GM12878 (cell line): ENCODE measurements around the gene CLMP. TPM values are rescaled to one million over a fixed set of nuclear protein-coding genes. Genes with fewer than 3 reads are reported as not detected.

Experiments
- ATAC-seq: fragments of 200-7000 bp; cut with Tn5 transposase; 3 replicates; pipeline ENCODE4 v1.9.1; 2020; ENCODE audit warnings: mild to moderate bottlenecking, moderate library complexity
- BruUV-seq: library from RNA; stranded (reverse); fragments of 400-500 nt; replicated peaks from 2 replicates; lab custom pipeline; 2021; lab: Mats Ljungman, UMichigan
- CTCF ChIA-PET: fragments of 300-600 bp; sonication (Branson Sonifier 250); formaldehyde crosslinking; extraction: SDS; loops from one replicate; lab custom pipeline; 2021; ENCODE audit warnings: inconsistent platforms; lab: Yijun Ruan, JAX
- POLR2A ChIA-PET: fragments of 350-600 bp; formaldehyde crosslinking; extraction: SDS; loops from one replicate; lab custom pipeline; 2021; ENCODE audit warnings: inconsistent platforms; lab: Charles Lee
- RAD21 ChIA-PET: fragments of 300-600 bp; sonication (Branson Sonifier 250); formaldehyde crosslinking; loops from one replicate; lab custom pipeline; 2023; ENCODE audit warnings: antibody characterized with exemption; ENCODE audit not compliant: unreplicated experiment; lab: Charles Lee
- SMC1A ChIA-PET: fragments of 300-600 bp; sonication (Branson Sonifier 250); formaldehyde crosslinking; loops from one replicate; lab custom pipeline; 2023; ENCODE audit not compliant: unreplicated experiment, uncharacterized antibody; lab: Charles Lee
- DNase-seq: peaks from one replicate; pipeline ENCODE4 v3.0.0-alpha.2; 2011; ENCODE audit warnings: low read depth, low spot score
- FAIRE-seq: peaks from 3 replicates; lab custom pipeline; 2011; peaks lifted over from hg19 to GRCh38; lab: Jason Lieb, UNC
- H2AFZ ChIP-seq: 2 replicates; pipeline ENCODE4 v1.6.0; 2011; ENCODE audit warnings: low read depth, low read length, control low read depth; ENCODE audit not compliant: control insufficient read depth
- H3K27ac ChIP-seq: 2 replicates; pipeline ENCODE4 v1.5.1; 2011; ENCODE audit warnings: control low read depth; ENCODE audit not compliant: control insufficient read depth, insufficient read depth
- H3K27me3 ChIP-seq, 2 experiments: replicated peaks in 1 of 2; 2 replicates each; pipeline versions ENCODE4 v1.6.0 to v1.6.1; 2011; ENCODE audit warnings: low read length in 1 of 2; ENCODE audit not compliant: control insufficient read depth in 2 of 2, insufficient read depth in 2 of 2
- H3K36me3 ChIP-seq, 2 experiments: 2 replicates each; pipeline ENCODE4 v1.5.1; 2011; ENCODE audit warnings: low read length in 1 of 2; ENCODE audit not compliant: control insufficient read depth in 2 of 2, insufficient read depth in 2 of 2
- H3K4me1 ChIP-seq: 2 replicates; pipeline ENCODE4 v1.6.1; 2011; ENCODE audit warnings: mild to moderate bottlenecking, low read length, moderate library complexity, mixed read lengths; ENCODE audit not compliant: control insufficient read depth, insufficient read depth
- H3K4me2 ChIP-seq: 2 replicates; pipeline ENCODE4 v1.6.0; 2011; ENCODE audit warnings: control low read depth; ENCODE audit not compliant: control insufficient read depth, insufficient read depth
- H3K4me3 ChIP-seq: fragments of 200-600 bp; sonication (generic); 2 replicates; pipeline ENCODE4 v1.5.1; 2016
- H3K79me2 ChIP-seq: 2 replicates; pipeline ENCODE4 v1.6.0; 2011; ENCODE audit warnings: low read length; ENCODE audit not compliant: control insufficient read depth, insufficient read depth
- H3K9ac ChIP-seq: 2 replicates; pipeline ENCODE4 v1.8.0; 2011; ENCODE audit warnings: low read length, control low read depth, mixed read lengths; ENCODE audit not compliant: control insufficient read depth, insufficient read depth
- H3K9me3 ChIP-seq: replicated peaks from 3 replicates; pipeline ENCODE4 v1.5.1; 2011; ENCODE audit warnings: mild to moderate bottlenecking, low read length; ENCODE audit not compliant: control insufficient read depth, insufficient read depth
- H4K20me1 ChIP-seq: 2 replicates; pipeline ENCODE4 v1.6.0; 2011; ENCODE audit not compliant: control insufficient read depth, insufficient read depth
- BCL3 ChIP-seq: IDR thresholded peaks from 2 replicates; pipeline ENCODE4 v1.6.1; 2011; ENCODE audit warnings: borderline replicate concordance, low read depth, mild to moderate bottlenecking, moderate library complexity, low read length; ENCODE audit not compliant: insufficient read depth, poor library complexity, severe bottlenecking
- BMI1 ChIP-seq: fragments of 450-650 bp; IDR thresholded peaks from 2 replicates; pipeline ENCODE4 v1.6.1; 2016; ENCODE audit warnings: mild to moderate bottlenecking, moderate library complexity, borderline replicate concordance
- CTCF ChIP-seq, 3 experiments: IDR thresholded peaks in 2 of 3; conservative IDR thresholded peaks in 1 of 3; 2 replicates each; pipeline ENCODE4 v1.5.1; 2011; ENCODE audit warnings: low read depth in 3 of 3, low read length in 3 of 3, mild to moderate bottlenecking in 3 of 3, control low read depth in 2 of 3, moderate library complexity in 2 of 3, inconsistent platforms in 1 of 3, mixed read lengths in 1 of 3; ENCODE audit not compliant: control insufficient read depth in 2 of 3, insufficient read depth in 1 of 3; ENCODE audit errors: extremely low read depth in 1 of 3
- DPF2 ChIP-seq: fragments of 450-650 bp; IDR thresholded peaks from 2 replicates; pipeline ENCODE4 v1.6.1; 2017; ENCODE audit warnings: mild to moderate bottlenecking
- E2F4 ChIP-seq: IDR thresholded peaks from 2 replicates; pipeline ENCODE4 v1.6.1; 2012; ENCODE audit warnings: low read depth, low read length, improper control_type of control experiment
- HDAC6 ChIP-seq: fragments of 200-600 bp; sonication (generic); IDR thresholded peaks from one replicate; pipeline ENCODE4 v1.8.0; 2017; ENCODE audit warnings: antibody characterized with exemption; ENCODE audit not compliant: unreplicated experiment
- HDGF ChIP-seq: fragments of 450-650 bp; IDR thresholded peaks from 2 replicates; pipeline ENCODE4 v1.6.1; 2016; ENCODE audit warnings: antibody characterized with exemption
- IKZF2 ChIP-seq, 2 experiments: fragments of 450-650 bp; IDR thresholded peaks; 2 replicates each; pipeline ENCODE4 v1.6.1; 2017; ENCODE audit warnings: mild to moderate bottlenecking in 2 of 2, moderate library complexity in 2 of 2
- IRF4 ChIP-seq: IDR thresholded peaks from 2 replicates; pipeline ENCODE4 v1.6.1; 2011; ENCODE audit warnings: low read depth, low read length
- NR2F1 ChIP-seq: fragments of 450-650 bp; conservative IDR thresholded peaks from 2 replicates; pipeline ENCODE4 v1.6.1; 2017; ENCODE audit warnings: mild to moderate bottlenecking
- POLR2AphosphoS5 ChIP-seq: IDR thresholded peaks from 2 replicates; pipeline ENCODE4 v1.6.1; 2011; ENCODE audit warnings: mild to moderate bottlenecking, low read length, inconsistent platforms
- POU2F2 ChIP-seq: IDR thresholded peaks from 3 replicates; pipeline ENCODE4 v1.6.1; 2011; ENCODE audit warnings: low read depth, mild to moderate bottlenecking, low read length, borderline replicate concordance
- RB1 ChIP-seq: fragments of 450-650 bp; formaldehyde crosslinking; IDR thresholded peaks from 2 replicates; pipeline ENCODE4 v1.6.1; 2017; ENCODE audit warnings: mild to moderate bottlenecking, borderline replicate concordance
- SIX5 ChIP-seq: IDR thresholded peaks from 2 replicates; pipeline ENCODE4 v1.6.1; 2011; ENCODE audit warnings: mild to moderate bottlenecking, low read depth, low read length, moderate library complexity; ENCODE audit not compliant: severe bottlenecking
- SMAD1 ChIP-seq: fragments of 450-650 bp; IDR thresholded peaks from 2 replicates; pipeline ENCODE4 v1.6.1; 2018; ENCODE audit warnings: mild to moderate bottlenecking, low read depth; ENCODE audit not compliant: partially characterized antibody
- SREBF1 ChIP-seq: IDR thresholded peaks from 2 replicates; pipeline ENCODE4 v1.6.1; 2012; ENCODE audit warnings: mild to moderate bottlenecking, low read length
- ZNF207 ChIP-seq: fragments of 450-650 bp; IDR thresholded peaks from 2 replicates; pipeline ENCODE4 v1.6.1; 2014; ENCODE audit warnings: antibody characterized with exemption, mild to moderate bottlenecking, borderline replicate concordance
- ZNF24 ChIP-seq: fragments of 450-650 bp; IDR thresholded peaks from 2 replicates; pipeline ENCODE4 v1.6.1; 2017; ENCODE audit warnings: antibody characterized with exemption, mild to moderate bottlenecking
- ZNF274 ChIP-seq: IDR thresholded peaks from one replicate; pipeline ENCODE4 v1.8.0; 2011; ENCODE audit not compliant: insufficient read length, insufficient read depth
- ZNF622 ChIP-seq: fragments of 450-650 bp; IDR thresholded peaks from 2 replicates; pipeline ENCODE4 v1.6.1; 2017; ENCODE audit warnings: mild to moderate bottlenecking, inconsistent platforms
- WGBS: methylation state at CpG from one replicate; pipeline ENCODE4 v1.1.6; 2016; ENCODE audit warnings: low lambda C conversion rate; ENCODE audit not compliant: insufficient replicate concordance, insufficient coverage; ENCODE audit errors: missing lambda C conversion rate; 5-methylcytosine and 5-hydroxymethylcytosine counted together
- in situ Hi-C: fragments of 300-500 bp; cut with MboI; formaldehyde crosslinking; loops from 9 replicates; pipeline ENCODE4 v1.14.3; 2018; ENCODE audit warnings: mixed read lengths
- intact Hi-C: fragments of 100-400 bp; cut with micrococcal nuclease; formaldehyde crosslinking; loops from one replicate; pipeline ENCODE4 v1.14.2; 2022; ENCODE audit not compliant: unreplicated experiment
- polyA plus RNA-seq, 11 experiments: library from polyadenylated mRNA; depleted of rRNA in 4 of 11; unstranded in 6 of 11; stranded (reverse) in 5 of 11; fragments of >200 nt; fragmentation: Nextera tagmentation in 4 of 11; fragmentation: Illumina TruSeq in 1 of 11; extraction: Ambion mirVana in 4 of 11; extraction: Trizol in 1 of 11; gene quantifications; 1 replicate in 1 of 11; 2 replicates in 10 of 11; pipeline versions ENCODE4 v1.2.1 to v1.2.3, GENCODE V29; 2011 to 2016; ENCODE audit warnings: inconsistent platforms in 2 of 11, missing spikeins in 2 of 11, low read depth in 1 of 11
- total RNA-seq, 4 experiments: library from RNA; depleted of rRNA in 3 of 4; stranded (reverse); fragments of >200 nt in 3 of 4; fragmentation: Illumina TruSeq in 1 of 4; extraction: Trizol in 1 of 4; gene quantifications; 2 replicates each; pipeline versions ENCODE4 v1.2.1 to v1.2.3, GENCODE V29; 2013 to 2021

The CLMP gene
- total and polyA plus RNA-seq, 10 of the 15 experiments (the other 5 are each of a cell fraction or from before 2014, with no cell fraction given) = 0.01 to 0.71 (median 0.20) TPM; not detected in 4

GRCh38 chr11:123161376-123162030 is 33.5 kb downstream of the CLMP start:
- CTCF ChIA-PET = interaction anchor here (0.6 to 7.0 kb wide), 9 partner anchors 9 to 317 kb away, joined by 3 to 65 read pairs (median 3); no protein-coding TSS in a partner anchor

More at GRCh38 chr11:123161376-123162030, 33.5 kb downstream of the CLMP start:
- Histone ChIP-seq H3K4me1 (no peaks in the 10 kb centered on the region), H3K9ac (no peak overlapping the region), H3K9me3 (no peaks in the 10 kb centered on the region; the same call in 2 of the 3 replicates), H3K4me2 (no peak overlapping the region), H3K27ac (no peak overlapping the region), H3K27me3 (no peaks in the 10 kb centered on the region; a peak in 3 of 4 replicates), H3K4me3 (no peak overlapping the region), H2AFZ (no peak overlapping the region), H4K20me1 (no peaks in the 10 kb centered on the region), H3K36me3 (no peaks in the 10 kb centered on the region), H3K79me2 (no peaks in the 10 kb centered on the region)
- TF ChIP-seq E2F4 (no peak), SMAD1 (no peak), POU2F2 (no peak), DPF2 (no peak), BCL3 (no peak), HDAC6 (no peak), HDGF (no peak), NR2F1 (no peak), ZNF24 (no peak), POLR2AphosphoS5 (no peak), RB1 (no peak), ZNF274 (no peak), BMI1 (no peak), ZNF207 (no peak), IKZF2 (IDR thresholded peaks at IDR 0.05) (no peak), SREBF1 (no peak), ZNF622 (no peak), SIX5 (no peak), CTCF (IDR thresholded peaks at IDR 0.05 in 2 of 3, conservative IDR thresholded peaks at IDR 0.05 in 1 of 3; ENCODE audit: control insufficient read depth in 2 of 3, extremely low read depth in 1 of 3, insufficient read depth in 1 of 3, low read depth in 3 of 3, low read length in 3 of 3) (no peak), IRF4 (no peak)
- intact Hi-C loops (no loop called here), in situ Hi-C loops (no loop called here)
- ChIA-PET RAD21 (no interaction called here), SMC1A (interaction anchor here (1.4 kb wide), 2 partner anchors 50 to 86 kb away, joined by 3 to 6 read pairs; no protein-coding TSS in a partner anchor), POLR2A (interaction anchor here (1.0 kb wide), 1 partner anchor 85 kb away, joined by 3 read pairs; no protein-coding TSS in a partner anchor)
- no TSS peak for BruUV-seq
- ATAC-seq (no peak), FAIRE-seq (no peak), DNase-seq (no peak)
- whole genome bisulfite sequencing = 13% methylated on average over 8 of the region's 8 CpGs
